ENCODE results near the gene RAB3C. TPM values are rescaled to one million over a fixed set of nuclear protein-coding genes. Genes with fewer than 3 reads are reported as not detected.

The RAB3C gene
- total RNA-seq, 1 donor from 2014 or later, result 0.20 TPM

- DNase-seq (ENCODE audit: low read depth, low spot score), result no peak
Observed at GRCh38 chr5:58771796-58772195, 188.9 kb downstream of the RAB3C start.

GRCh38 chr5:58773744-58774441, 191.0 kb downstream of the RAB3C start:
- no peak for DNase-seq (ENCODE audit: low read depth, low spot score)

GRCh38 chr5:58774937-58775336, 192.1 kb downstream of the RAB3C start:
- DNase-seq (ENCODE audit: low read depth, low spot score), result no peak

- no peak for DNase-seq (ENCODE audit: low read depth, low spot score)
Observed at GRCh38 chr5:58775701-58776262, 192.9 kb downstream of the RAB3C start.

- DNase-seq (ENCODE audit: low read depth, low spot score), result no peak
Observed at GRCh38 chr5:58776559-58776958, 193.7 kb downstream of the RAB3C start.

GRCh38 chr5:58778888-58779287, 196.0 kb downstream of the RAB3C start:
- no peak for DNase-seq (ENCODE audit: low read depth, low spot score)

- no peak for DNase-seq (ENCODE audit: low read depth, low spot score)
Observed at GRCh38 chr5:58786035-58786434, 203.2 kb downstream of the RAB3C start.

GRCh38 chr5:58786711-58787303, 203.9 kb downstream of the RAB3C start:
- DNase-seq (ENCODE audit: low read depth, low spot score), result no peak

- DNase-seq (ENCODE audit: low read depth, low spot score), result no peak
Observed at GRCh38 chr5:58787987-58788386, 205.1 kb downstream of the RAB3C start.

- DNase-seq (ENCODE audit: low read depth, low spot score), result no peak
Observed at GRCh38 chr5:58793888-58794657, 211.2 kb downstream of the RAB3C start.

GRCh38 chr5:58794875-58795274, 212.0 kb downstream of the RAB3C start:
- DNase-seq (ENCODE audit: low read depth, low spot score), result no peak

GRCh38 chr5:58795327-58795726, 212.5 kb downstream of the RAB3C start:
- DNase-seq (ENCODE audit: low read depth, low spot score), result no peak

- DNase-seq (ENCODE audit: low read depth, low spot score), result no peak
Observed at GRCh38 chr5:58797021-58797420, 214.1 kb downstream of the RAB3C start.

GRCh38 chr5:58800356-58800755, 217.5 kb downstream of the RAB3C start:
- no peak for DNase-seq (ENCODE audit: low read depth, low spot score)

GRCh38 chr5:58800861-58801540, 218.1 kb downstream of the RAB3C start:
- DNase-seq (ENCODE audit: low read depth, low spot score), result no peak

GRCh38 chr5:58803056-58803455, 220.2 kb downstream of the RAB3C start:
- no peak for DNase-seq (ENCODE audit: low read depth, low spot score)

- DNase-seq (ENCODE audit: low read depth, low spot score), result no peak
Observed at GRCh38 chr5:58804291-58804690, 221.4 kb downstream of the RAB3C start.

GRCh38 chr5:58810086-58810485, 227.2 kb downstream of the RAB3C start:
- no peak for DNase-seq (ENCODE audit: low read depth, low spot score)

- no peak for DNase-seq (ENCODE audit: low read depth, low spot score)
Observed at GRCh38 chr5:58813855-58814254, 231.0 kb downstream of the RAB3C start.

- DNase-seq (ENCODE audit: low read depth, low spot score), result no peak
Observed at GRCh38 chr5:58816181-58816731, 233.4 kb downstream of the RAB3C start.

GRCh38 chr5:58818465-58818864, 235.6 kb downstream of the RAB3C start:
- no peak for DNase-seq (ENCODE audit: low read depth, low spot score)
